GM12878 (cell line): ENCODE measurements around the gene UHRF1. TPM values are rescaled to one million over a fixed set of nuclear protein-coding genes. Genes with fewer than 3 reads are reported as not detected.

Experiments used
- ATF3 ChIP-seq: IDR thresholded peaks from 2 replicates; pipeline ENCODE4 v1.6.1; 2011; ENCODE audit warnings: low read depth, mild to moderate bottlenecking, low read length, moderate library complexity, borderline replicate concordance; ENCODE audit errors: extremely low read depth
- BHLHE40 ChIP-seq, 2 experiments: fragments of 450-650 bp in 1 of 2; IDR thresholded peaks; 2 replicates each; pipeline ENCODE4 v1.6.1; 2011 to 2017; ENCODE audit warnings: low read depth in 2 of 2, borderline replicate concordance in 1 of 2, improper control_type of control experiment in 1 of 2, low read length in 1 of 2, mild to moderate bottlenecking in 1 of 2
- BRCA1 ChIP-seq: IDR thresholded peaks from 2 replicates; pipeline ENCODE4 v1.6.1; 2011; ENCODE audit warnings: low read depth, low read length, improper control_type of control experiment
- CBX3 ChIP-seq: fragments of 200-600 bp; sonication (generic); IDR thresholded peaks from 2 replicates; pipeline ENCODE4 v1.6.1; 2016; ENCODE audit warnings: low read depth, borderline replicate concordance
- CHD2 ChIP-seq: IDR thresholded peaks from 2 replicates; pipeline ENCODE4 v1.6.1; 2011; ENCODE audit warnings: low read depth, low read length, improper control_type of control experiment, borderline replicate concordance
- ELK1 ChIP-seq: IDR thresholded peaks from 2 replicates; pipeline ENCODE4 v1.6.1; 2012; ENCODE audit warnings: low read depth, low read length, improper control_type of control experiment
- HCFC1 ChIP-seq: fragments of 150-350 bp; IDR thresholded peaks from 2 replicates; pipeline ENCODE4 v1.6.1; 2014; ENCODE audit warnings: low read length
- HDAC6 ChIP-seq: fragments of 200-600 bp; sonication (generic); IDR thresholded peaks from one replicate; pipeline ENCODE4 v1.8.0; 2017; ENCODE audit warnings: antibody characterized with exemption; ENCODE audit not compliant: unreplicated experiment
- HDGF ChIP-seq: fragments of 450-650 bp; IDR thresholded peaks from 2 replicates; pipeline ENCODE4 v1.6.1; 2016; ENCODE audit warnings: antibody characterized with exemption
- IRF4 ChIP-seq: IDR thresholded peaks from 2 replicates; pipeline ENCODE4 v1.6.1; 2011; ENCODE audit warnings: low read depth, low read length
- KDM1A ChIP-seq: fragments of 200-600 bp; sonication (generic); IDR thresholded peaks from 2 replicates; pipeline ENCODE4 v1.6.1; 2016; ENCODE audit warnings: borderline replicate concordance
- MAX ChIP-seq: IDR thresholded peaks from 2 replicates; pipeline ENCODE4 v1.6.1; 2012; ENCODE audit warnings: low read depth, low read length, improper control_type of control experiment
- MEF2B ChIP-seq: fragments of 450-650 bp; IDR thresholded peaks from 2 replicates; pipeline ENCODE4 v1.6.1; 2018; ENCODE audit warnings: mild to moderate bottlenecking, moderate library complexity; ENCODE audit not compliant: partially characterized antibody, poor library complexity, severe bottlenecking
- MYB ChIP-seq: fragments of 150-350 bp; IDR thresholded peaks from 2 replicates; pipeline ENCODE4 v1.6.1; 2014; ENCODE audit warnings: mild to moderate bottlenecking, low read depth, low read length, borderline replicate concordance
- POLR2A ChIP-seq: IDR thresholded peaks from 2 replicates; pipeline ENCODE4 v1.6.1; 2011; ENCODE audit warnings: low read depth, mild to moderate bottlenecking, low read length
- POLR2AphosphoS2 ChIP-seq: IDR thresholded peaks from 2 replicates; pipeline ENCODE4 v1.6.1; 2011; ENCODE audit warnings: low read depth, mild to moderate bottlenecking, low read length, improper control_type of control experiment, moderate library complexity
- POU2F2 ChIP-seq: IDR thresholded peaks from 3 replicates; pipeline ENCODE4 v1.6.1; 2011; ENCODE audit warnings: low read depth, mild to moderate bottlenecking, low read length, borderline replicate concordance
- PRDM15 ChIP-seq: fragments of 450-650 bp; formaldehyde crosslinking; IDR thresholded peaks from 2 replicates; pipeline ENCODE4 v1.4.0; 2020; ENCODE audit warnings: mild to moderate bottlenecking, moderate library complexity
- RAD51 ChIP-seq: fragments of 450-650 bp; IDR thresholded peaks from 2 replicates; pipeline ENCODE4 v1.6.1; 2016; ENCODE audit warnings: moderate library complexity, mild to moderate bottlenecking, inconsistent platforms
- RELA ChIP-seq: fragments of 450-650 bp; IDR thresholded peaks from 2 replicates; pipeline ENCODE4 v1.8.0; 2014; ENCODE audit warnings: borderline replicate concordance; ENCODE audit not compliant: partially characterized antibody
- RFX5 ChIP-seq: IDR thresholded peaks from 2 replicates; pipeline ENCODE4 v1.6.1; 2011; ENCODE audit warnings: low read depth, low read length, improper control_type of control experiment
- SMC3 ChIP-seq: IDR thresholded peaks from 2 replicates; pipeline ENCODE4 v1.6.1; 2011; ENCODE audit warnings: low read length, improper control_type of control experiment, borderline replicate concordance
- SREBF2 ChIP-seq: IDR thresholded peaks from 2 replicates; pipeline ENCODE4 v1.6.1; 2012; ENCODE audit warnings: mild to moderate bottlenecking, low read length
- STAT3 ChIP-seq: IDR thresholded peaks from 2 replicates; pipeline ENCODE4 v1.6.1; 2011; ENCODE audit warnings: low read depth, low read length, improper control_type of control experiment
- USF2 ChIP-seq: IDR thresholded peaks from 2 replicates; pipeline ENCODE4 v1.6.1; 2011; ENCODE audit warnings: low read depth, low read length, improper control_type of control experiment, borderline replicate concordance
- ZNF622 ChIP-seq: fragments of 450-650 bp; IDR thresholded peaks from 2 replicates; pipeline ENCODE4 v1.6.1; 2017; ENCODE audit warnings: mild to moderate bottlenecking, inconsistent platforms
- polyA plus RNA-seq, 11 experiments: library from polyadenylated mRNA; depleted of rRNA in 4 of 11; unstranded in 6 of 11; stranded (reverse) in 5 of 11; fragments of >200 nt; fragmentation: Nextera tagmentation in 4 of 11; fragmentation: Illumina TruSeq in 1 of 11; extraction: Ambion mirVana in 4 of 11; extraction: Trizol in 1 of 11; gene quantifications; 1 replicate in 1 of 11; 2 replicates in 10 of 11; pipeline versions ENCODE4 v1.2.1 to v1.2.3, GENCODE V29; 2011 to 2016; ENCODE audit warnings: inconsistent platforms in 2 of 11, missing spikeins in 2 of 11, low read depth in 1 of 11
- total RNA-seq, 4 experiments: library from RNA; depleted of rRNA in 3 of 4; stranded (reverse); fragments of >200 nt in 3 of 4; fragmentation: Illumina TruSeq in 1 of 4; extraction: Trizol in 1 of 4; gene quantifications; 2 replicates each; pipeline versions ENCODE4 v1.2.1 to v1.2.3, GENCODE V29; 2013 to 2021

UHRF1 gene
- total and polyA plus RNA-seq, 10 of the 15 experiments (the other 5 are each of a cell fraction or from before 2014, with no cell fraction given), result 13.0 to 109 (median 37.7) TPM

- TF ChIP-seq HDAC6, result no peak
- no peak for TF ChIP-seq POLR2AphosphoS2
- no peak for TF ChIP-seq HDGF
- TF ChIP-seq USF2, result no peak
- TF ChIP-seq SMC3, result no peak
- no peak for TF ChIP-seq IRF4
- peak; percentile 87 for TF ChIP-seq CHD2
- no peak for TF ChIP-seq STAT3
- TF ChIP-seq ATF3, result no peak
- no peak for TF ChIP-seq ZNF622
- no peak for TF ChIP-seq MYB
- TF ChIP-seq MAX, result no peak
- TF ChIP-seq BHLHE40 (IDR thresholded peaks at IDR 0.05; ENCODE audit: borderline replicate concordance in 1 of 2, low read depth in 2 of 2, low read length in 1 of 2), result peak in 1 of 2 experiments; percentile 42; a peak in 2 of 4 replicates
- TF ChIP-seq BRCA1, result no peak
- peak; percentile 56; the same call in 1 of the 2 replicates for TF ChIP-seq POLR2A
- TF ChIP-seq POU2F2, result 0 out of 3 replicates have a peak, but pooled peaks have one; percentile 14
- no peak for TF ChIP-seq RAD51
- TF ChIP-seq RELA, result no peak
- no peak for TF ChIP-seq ELK1
- no peak for TF ChIP-seq PRDM15 (CRISPR knock-in tag)
- TF ChIP-seq CBX3, result no peak
- peak; percentile 71 for TF ChIP-seq SREBF2
- TF ChIP-seq RFX5, result no peak
- TF ChIP-seq MEF2B, result no peak
- no peak for TF ChIP-seq KDM1A
- 0 out of 2 replicates have a peak, but pooled peaks have one; percentile 15 for TF ChIP-seq HCFC1
Measured at GRCh38 chr19:4909897-4910593, 744 bp downstream of the UHRF1 start (continued).
